GM19438 (cell line): Measurements from ENCODE around the gene RPRD2.

Experiments
- ATAC-seq: cut with Tn5 transposase; IDR thresholded peaks from one replicate; pipeline ENCODE4 v1.9.1; 2021; ENCODE audit warnings: low read depth; ENCODE audit not compliant: unreplicated experiment

The RPRD2 gene

DNA sequence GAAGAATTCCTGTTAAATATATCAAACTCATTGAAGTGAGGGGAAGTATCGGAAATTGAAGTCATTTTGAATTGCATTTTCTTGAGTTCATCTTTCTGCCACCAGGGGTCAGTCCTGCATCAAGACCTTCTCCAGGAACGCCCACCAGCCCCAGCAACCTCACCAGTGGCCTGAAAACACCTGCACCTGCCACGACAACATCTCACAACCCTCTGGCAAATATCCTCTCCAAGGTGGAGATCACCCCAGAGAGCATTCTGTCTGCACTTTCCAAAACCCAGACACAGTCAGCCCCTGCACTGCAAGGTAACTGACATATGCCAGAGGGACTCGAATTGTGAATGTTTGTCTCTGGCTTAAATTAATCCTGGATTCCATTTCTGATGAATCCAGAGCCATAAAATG is 100.5 kb downstream of the RPRD2 start:
- no peak for ATAC-seq

DNA sequence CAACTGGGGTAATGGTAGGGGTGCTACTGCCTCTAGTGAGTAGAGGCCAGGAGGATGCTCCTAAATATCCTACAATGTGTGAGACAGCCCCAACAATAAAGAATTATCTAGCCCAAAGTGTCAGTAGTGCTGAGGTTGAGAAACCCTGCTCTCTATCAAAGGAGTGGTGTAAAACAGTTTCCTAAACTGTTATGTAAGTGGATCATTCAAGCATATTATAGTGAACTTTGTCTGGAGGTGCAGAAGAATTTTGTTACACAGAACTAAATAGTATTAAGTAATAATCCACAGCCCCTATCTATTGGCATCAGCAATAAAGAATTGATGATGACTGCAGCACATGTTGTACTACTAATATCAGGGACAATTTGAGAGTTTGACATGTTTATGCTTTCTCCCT is 103.0 kb downstream of the RPRD2 start:
- no peak for ATAC-seq

DNA sequence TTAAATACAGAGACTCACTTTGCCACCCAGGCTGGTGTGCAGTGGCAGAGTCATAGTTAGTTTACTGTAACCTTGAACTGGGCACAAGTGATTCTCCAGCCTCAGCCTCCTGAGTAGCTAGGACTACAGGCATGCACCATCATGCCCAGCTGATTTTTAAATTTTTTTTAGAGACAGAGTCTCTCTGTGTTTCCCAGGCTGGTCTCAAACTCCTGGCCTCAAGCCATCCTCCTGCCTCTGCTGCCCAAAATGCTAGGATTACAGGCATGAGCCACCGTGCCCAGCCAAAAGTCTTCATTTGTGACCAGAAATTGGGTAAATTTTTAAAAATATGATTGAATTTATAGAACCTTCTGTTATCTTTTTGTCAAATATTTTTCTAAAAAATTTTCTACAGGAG is 105.3 kb downstream of the RPRD2 start:
- no peak for ATAC-seq

DNA sequence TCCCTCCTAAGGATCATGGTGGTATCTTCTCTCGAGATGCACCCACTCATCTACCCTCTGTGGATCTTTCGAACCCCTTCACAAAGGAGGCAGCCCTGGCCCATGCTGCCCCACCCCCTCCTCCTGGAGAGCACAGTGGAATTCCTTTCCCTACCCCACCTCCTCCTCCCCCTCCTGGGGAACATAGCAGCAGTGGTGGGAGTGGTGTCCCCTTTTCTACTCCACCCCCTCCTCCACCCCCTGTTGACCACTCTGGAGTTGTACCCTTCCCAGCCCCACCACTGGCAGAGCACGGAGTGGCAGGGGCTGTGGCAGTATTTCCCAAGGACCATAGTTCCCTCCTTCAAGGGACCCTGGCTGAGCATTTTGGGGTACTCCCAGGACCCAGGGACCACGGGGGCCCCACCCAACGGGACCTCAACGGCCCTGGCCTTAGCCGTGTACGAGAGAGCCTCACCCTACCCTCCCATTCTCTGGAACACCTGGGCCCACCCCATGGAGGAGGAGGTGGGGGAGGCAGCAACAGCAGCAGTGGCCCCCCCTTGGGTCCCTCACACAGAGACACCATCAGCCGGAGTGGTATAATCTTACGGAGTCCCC is 108.8 kb downstream of the RPRD2 start:
- ATAC-seq, result no peak

DNA sequence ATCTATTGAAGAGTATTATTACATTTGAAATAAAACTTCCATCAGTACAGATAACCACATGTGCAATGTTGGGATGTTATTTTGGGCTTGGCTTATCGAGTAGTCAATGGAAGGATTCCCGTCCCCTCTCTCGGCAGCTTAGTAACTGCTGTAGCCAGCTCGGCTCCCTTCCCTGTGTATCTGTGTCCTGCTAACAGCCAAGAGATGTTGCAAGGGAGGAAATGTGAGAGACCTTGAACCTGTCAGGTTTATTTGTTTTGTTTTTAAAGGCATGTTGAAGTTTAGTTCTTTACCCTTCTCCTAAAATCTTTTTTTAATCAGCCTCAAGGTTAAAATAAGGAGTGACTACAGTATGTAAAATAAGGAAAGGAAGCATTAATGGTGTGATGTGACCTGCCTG is 109.7 kb downstream of the RPRD2 start:
- ATAC-seq, result no peak

DNA sequence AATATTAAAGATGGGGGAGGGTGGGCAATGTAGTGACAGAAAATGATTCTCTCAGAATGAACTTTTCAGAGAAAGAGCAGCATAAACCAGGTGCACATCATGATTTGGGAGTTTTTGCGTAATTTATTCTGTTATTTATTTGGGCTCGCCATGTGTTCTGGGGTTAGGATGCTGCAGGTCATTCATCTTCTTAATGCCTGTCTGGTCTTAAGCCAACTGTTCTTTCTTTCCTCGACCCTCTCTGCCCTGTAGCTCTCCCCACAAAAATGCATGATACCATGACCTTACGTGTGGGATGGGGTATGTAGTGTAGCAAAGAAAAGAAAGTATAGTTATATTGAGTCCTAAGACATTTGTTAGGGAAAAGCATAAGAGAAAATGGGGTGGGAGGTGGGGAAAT is 110.9 kb downstream of the RPRD2 start:
- ATAC-seq, result no peak

DNA sequence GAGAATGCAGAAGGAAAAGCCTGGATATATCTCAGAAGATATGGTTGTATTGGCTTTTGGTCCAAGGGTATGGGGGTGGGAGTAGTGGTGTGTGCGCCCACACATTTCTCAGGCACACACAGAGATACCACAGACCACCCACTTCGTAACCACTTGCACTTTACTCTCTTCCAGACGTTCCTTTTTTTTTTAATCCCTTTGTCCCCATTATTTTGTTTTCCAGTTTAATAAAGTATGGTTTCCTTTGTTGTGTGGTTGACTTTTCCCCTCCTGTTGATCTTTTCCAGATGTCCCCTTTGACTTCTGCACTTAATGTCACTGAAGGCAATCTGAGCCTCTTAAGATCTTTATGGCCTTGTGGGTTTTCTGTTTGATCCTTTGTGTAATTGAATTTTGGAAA is 112.8 kb downstream of the RPRD2 start:
- no peak for ATAC-seq

DNA sequence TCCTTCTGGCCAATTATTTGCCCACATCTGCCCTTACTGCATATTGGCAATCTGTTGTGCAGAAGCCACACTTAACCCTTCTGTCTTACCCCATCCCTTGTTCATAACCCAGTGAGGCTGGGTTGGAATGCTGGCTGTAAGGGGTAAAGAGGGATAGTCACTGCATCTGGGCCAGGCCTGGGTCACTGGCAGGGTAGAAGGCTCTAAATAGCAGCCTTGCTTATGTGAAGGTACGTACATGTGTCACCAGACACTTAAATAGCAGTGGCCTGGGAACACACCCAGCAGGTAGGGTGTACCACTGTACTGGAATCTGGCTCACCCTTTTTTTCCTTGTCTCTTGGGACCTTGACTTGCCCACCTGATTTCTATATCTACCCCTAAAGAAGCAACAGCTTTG is 113.4 kb downstream of the RPRD2 start:
- ATAC-seq, result no peak

DNA sequence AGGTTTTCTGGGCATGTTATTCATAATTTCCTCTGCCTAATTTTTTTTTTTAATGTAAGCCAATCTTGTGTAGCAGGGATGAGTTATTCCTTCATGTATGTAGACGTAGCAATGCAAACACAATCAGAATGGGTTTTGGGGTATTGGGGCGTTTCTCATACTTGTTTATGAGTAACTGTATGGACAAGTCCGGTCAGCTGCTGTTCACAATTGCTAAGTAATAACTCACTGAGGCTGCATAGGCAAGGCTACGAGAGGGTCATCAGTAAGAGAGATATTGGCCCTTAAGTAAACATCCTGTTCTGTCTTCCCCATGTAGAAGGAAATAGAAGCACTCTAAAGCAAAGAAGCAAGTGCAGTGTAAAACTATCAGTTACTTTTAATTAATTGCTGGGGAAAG is 113.8 kb downstream of the RPRD2 start:
- no peak for ATAC-seq

DNA sequence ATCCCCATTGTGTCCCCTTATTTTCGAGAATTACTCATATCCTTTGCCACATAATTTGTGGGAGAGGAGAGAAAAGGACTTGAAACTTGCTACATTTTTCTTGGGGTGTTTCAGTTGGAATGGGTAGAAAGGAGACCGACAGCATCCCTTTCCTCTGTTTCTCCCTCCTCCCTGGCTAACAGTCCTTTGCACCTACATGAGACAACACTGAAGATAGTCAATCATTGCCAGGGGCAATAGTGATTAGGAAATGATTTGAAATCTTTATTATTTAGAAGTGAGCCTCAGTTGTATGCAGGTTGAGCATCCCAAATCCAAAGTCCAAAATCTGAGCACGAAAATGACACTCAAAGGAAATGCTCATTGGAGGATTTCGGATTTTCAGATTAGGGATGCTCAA is 115.4 kb downstream of the RPRD2 start:
- no peak for ATAC-seq

DNA sequence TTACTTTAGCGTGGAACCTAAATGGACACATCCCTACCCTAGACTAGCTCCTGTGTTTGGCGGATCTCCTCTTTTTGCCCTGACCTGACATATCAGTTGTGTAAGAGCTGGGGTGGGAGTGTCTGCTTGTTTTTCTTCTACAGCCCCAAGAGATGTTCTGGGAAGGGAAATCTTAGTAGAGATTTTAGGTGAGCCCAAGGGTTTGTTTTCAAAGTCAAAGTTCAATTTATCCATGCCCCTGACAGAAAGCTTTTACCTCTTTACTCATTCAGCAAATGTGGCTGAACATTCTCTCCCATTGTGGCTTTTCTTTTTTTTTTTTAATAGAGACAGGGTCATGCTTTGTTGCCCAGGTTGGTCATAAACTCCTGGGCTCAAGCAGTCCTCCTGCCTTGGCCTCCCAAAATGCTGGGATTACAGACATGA is 116.0 kb downstream of the RPRD2 start:
- no peak for ATAC-seq

DNA sequence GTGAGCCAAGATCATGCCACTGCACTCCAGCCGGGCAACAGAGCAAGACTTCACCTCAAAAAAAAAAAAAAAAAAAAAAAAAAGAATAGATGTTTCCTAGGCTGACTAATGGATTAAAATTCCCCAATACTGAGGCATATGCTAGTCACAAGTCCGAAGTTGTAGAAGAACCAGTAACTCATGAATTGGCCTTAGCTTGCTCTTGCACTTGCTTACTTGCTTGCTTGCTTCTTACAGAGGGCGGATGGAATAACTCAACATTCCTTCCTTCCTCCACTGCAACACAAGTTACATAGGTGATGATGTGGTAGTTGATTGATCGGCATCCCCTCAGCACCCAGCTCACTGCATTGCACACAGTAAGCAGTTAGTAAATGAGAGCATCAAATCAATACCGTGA is 120.5 kb downstream of the RPRD2 start:
- ATAC-seq, result no peak

DNA sequence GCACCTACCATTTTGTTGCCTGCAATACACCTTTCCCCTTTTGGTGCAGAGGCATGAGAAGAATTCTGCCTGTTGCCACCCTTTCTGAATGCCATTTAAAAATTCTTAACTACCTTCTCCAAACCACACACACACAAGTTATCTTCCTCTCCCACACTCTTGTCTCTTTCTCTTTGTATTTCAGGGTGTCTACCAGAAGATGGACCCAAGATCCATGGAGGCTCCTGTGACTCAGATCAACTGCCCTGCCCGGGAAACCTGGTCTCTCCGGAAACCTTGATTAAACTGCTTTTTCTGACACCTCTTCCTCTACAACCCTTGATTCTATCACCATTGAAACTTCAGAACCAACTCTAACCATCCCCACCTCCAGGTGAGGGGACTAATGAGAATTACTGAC is 120.9 kb downstream of the RPRD2 start:
- ATAC-seq, result no peak

DNA sequence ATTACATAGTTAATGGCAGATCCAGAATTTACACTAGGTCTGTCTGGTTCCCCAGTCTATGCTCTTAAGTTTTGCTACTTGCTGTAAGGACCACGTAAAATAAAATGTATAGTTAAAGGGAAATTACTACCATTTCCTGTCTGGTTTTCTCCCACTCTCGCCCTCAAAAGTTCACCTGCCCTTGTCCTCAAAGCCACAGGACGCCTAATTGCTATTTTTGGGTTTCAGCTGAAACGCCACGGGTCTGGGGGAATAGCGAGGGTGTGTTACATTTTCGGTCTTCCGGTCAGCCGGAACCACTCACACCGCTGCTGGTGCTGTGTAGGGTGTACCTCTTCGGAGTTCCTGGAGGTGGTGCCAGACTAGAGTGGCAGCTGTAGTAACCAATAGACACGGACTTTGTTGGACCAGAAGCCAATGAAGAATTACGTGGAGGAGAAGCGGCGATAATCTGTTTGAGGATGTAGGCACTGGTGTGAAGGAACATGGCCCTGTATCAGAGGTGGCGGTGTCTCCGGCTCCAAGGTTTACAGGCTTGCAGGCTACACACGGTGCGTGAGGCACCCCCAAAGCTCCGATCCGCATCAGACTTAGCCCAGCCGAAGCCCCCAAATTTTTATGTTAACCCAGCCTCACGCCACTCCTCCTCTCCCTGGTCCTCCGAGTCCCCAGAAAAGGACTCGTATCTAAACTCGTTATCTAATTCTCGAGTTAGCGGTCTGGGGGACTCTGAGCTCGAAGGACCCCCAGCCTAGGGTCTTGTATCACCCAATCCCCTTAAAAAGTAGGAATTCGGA is 123.2 kb downstream of the RPRD2 start, which contains the start of gene TARS2:
Gene TARS2, plus strand, starts transcription at position 454 of the 797 bp plus-strand sequence. Its CDS starts 32 bp downstream, at position 486.
- peak; percentile 98 for ATAC-seq

DNA sequence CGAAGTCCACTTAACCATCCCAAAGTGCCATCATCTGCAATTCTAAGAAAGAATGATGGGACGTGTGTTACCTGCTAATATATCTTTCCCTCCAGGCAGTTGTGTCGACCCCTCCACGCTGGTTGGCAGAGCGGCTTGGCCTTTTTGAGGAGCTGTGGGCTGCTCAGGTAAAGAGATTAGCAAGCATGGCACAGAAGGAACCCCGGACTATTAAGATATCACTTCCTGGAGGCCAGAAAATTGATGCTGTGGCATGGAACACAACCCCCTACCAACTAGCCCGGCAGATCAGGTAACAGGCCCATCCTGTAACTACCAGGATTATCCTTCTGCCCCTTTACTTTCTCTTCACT is 123.8 kb downstream of the RPRD2 start:
- ATAC-seq, result no peak

DNA sequence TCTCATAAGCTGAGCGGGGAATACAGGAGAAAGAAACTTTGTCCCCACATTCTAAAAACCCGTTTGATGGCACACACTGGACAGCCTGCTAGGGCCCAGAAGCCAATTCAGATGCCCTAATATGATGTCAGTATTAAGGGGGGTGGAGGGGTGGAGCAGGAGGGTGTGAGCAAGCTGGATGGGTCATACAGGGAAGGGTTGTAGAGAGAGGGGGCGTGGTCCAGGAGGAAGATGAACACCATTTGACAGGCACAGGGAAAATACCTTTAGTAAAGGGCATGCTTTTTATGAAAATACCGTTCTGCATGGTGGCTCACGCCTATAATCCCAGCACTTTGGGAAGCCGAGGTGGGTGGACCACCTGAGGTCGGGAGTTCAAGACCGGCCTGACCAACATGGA is 129.2 kb downstream of the RPRD2 start:
- ATAC-seq, result no peak

DNA sequence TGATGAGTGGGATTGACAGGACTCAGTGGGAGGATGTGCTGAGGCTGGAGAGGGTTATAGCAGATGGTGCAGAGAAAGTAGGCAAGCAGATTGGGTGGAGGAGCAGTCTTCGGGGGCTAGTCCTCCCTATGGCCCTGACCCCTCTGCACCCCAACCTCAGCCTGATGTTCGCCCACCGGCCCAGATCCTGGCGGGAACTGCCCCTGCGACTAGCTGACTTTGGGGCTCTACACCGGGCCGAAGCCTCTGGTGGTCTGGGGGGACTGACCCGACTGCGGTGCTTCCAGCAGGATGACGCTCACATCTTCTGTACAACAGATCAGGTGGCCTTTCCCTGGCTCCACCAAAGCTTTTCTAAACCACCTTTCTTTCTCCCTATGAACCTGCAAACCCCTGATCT is 134.4 kb downstream of the RPRD2 start:
- no peak for ATAC-seq

DNA sequence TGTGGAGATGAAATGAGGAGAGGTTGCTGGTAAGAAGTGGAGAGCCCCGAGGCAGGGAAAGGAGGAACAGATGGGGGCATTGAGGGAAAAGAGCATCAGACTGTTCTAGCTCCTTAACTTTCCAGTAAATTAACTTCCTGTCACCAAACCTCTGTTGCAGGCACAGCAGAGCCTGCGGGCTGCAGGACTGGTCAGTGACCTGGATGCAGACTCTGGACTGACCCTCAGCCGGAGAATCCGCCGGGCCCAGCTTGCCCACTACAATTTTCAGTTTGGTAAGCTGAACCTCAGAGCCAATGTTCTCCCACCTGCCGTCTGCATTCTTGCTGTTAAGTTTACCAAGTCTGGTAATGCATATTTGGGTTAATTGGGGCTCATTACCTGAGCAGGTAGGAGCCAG is 141.5 kb downstream of the RPRD2 start:
- no peak for ATAC-seq

DNA sequence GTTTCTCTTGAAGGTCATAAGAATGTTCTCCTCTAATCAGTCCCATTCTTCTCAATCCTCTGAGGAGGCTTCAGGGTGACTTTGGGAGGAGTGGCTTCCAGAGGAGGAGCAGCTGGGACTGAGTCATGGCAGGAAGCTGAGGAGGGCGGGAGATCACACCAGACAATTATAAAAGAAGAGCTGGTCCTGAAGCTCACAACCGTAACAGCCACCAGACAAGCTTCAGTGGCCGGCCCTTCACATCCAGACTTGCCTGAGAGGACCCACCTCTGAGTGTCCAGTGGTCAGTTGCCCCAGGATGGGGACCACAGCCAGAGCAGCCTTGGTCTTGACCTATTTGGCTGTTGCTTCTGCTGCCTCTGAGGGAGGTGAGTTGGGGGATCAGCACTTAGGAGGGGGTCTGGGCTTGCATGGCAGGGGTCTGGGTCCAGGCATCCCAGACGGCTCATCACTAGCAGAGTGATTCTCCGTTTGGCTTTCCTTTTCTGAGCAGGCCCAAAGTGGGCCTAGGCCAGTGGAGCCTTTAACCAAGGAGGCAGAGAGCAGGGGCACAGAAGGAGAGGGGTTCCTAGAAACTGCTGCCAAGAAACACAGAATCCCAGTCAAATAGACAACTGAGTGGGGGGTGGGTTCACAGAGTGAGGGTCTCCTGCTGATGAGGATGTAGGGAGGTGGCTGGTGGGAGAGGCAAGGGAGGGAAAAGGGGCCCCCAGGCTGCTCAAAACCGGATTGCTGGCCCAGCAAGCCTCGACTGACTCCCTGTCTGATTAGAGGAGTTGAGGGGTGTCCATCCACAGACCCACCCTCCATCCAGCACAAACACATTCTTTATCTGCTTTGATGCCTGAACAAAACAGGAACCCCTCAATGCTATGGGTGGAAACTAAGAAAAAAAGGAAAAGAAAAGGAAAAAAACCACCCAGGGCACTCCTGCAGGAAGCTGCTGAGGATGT is 144.2 kb downstream of the RPRD2 start, which contains the start of gene ECM1:
Gene ECM1, plus strand, starts transcription at position 198 of the 953 bp plus-strand sequence. Its CDS starts 101 bp downstream, at position 299.
- no peak for ATAC-seq

DNA sequence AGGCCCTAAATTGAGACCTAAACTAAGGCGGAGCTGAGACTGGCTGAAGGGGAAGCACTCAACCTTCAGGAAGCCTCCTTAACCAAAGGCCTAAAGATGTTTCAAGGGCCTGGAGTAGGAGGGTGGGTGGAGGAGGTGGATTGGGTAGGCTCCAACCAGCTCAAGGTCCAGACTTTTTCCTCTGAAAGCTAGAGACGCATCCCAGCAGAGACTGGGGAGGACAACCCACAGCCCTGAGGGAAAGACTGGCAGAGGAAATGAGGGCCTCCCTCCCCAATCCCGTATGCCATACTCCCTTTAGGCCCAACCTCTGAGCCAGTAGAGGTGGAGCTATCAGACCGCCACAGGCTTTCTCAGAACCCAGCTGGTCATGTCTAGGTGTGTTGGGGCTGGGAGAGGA is 145.0 kb downstream of the RPRD2 start:
- ATAC-seq, result no peak

DNA sequence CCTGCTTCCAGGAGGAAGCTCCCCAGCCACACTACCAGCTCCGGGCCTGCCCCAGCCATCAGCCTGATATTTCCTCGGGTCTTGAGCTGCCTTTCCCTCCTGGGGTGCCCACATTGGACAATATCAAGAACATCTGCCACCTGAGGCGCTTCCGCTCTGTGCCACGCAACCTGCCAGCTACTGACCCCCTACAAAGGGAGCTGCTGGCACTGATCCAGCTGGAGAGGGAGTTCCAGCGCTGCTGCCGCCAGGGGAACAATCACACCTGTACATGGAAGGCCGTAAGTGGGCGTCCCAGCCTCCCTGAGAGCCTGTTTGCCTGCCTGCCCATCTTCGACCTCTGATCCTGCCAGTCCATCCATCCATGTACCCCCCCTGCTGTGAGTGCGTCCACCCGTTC is 147.6 kb downstream of the RPRD2 start:
- no peak for ATAC-seq
